MM.1S (cell line): ENCODE data around the gene LCLAT1.

ENCODE experiments used
- DNase-seq: peaks from one replicate; pipeline ENCODE4 v3.0.0-alpha.2; 2015
- H2AFZ ChIP-seq: fragments of 300-600 bp; sonication (generic); 2 replicates; pipeline ENCODE4 v1.6.0; 2016; ENCODE audit warnings: antibody characterized with exemption, low read length
- H3F3A ChIP-seq: fragments of 300-600 bp; sonication (generic); 2 replicates; pipeline ENCODE4 v1.6.1; 2016; ENCODE audit warnings: mild to moderate bottlenecking, antibody characterized with exemption, low read length, moderate library complexity, mixed read lengths; ENCODE audit not compliant: insufficient read depth
- H3K27ac ChIP-seq: fragments of 300-600 bp; sonication (generic); 2 replicates; pipeline ENCODE4 v1.5.1; 2016; ENCODE audit warnings: mild to moderate bottlenecking, low read length
- H3K27me3 ChIP-seq: fragments of 300-600 bp; sonication (generic); replicated peaks from 2 replicates; pipeline ENCODE4 v1.6.0; 2016; ENCODE audit warnings: low read length; ENCODE audit not compliant: insufficient read depth
- H3K36me3 ChIP-seq: fragments of 300-600 bp; sonication (generic); replicated peaks from 2 replicates; pipeline ENCODE4 v1.6.1; 2016; ENCODE audit warnings: mild to moderate bottlenecking, low read length, mixed read lengths; ENCODE audit not compliant: insufficient read depth
- H3K4me1 ChIP-seq: fragments of 300-600 bp; sonication (generic); 2 replicates; pipeline ENCODE4 v1.6.1; 2016; ENCODE audit warnings: low read length, mixed read lengths
- H3K4me2 ChIP-seq: fragments of 300-600 bp; sonication (generic); 2 replicates; pipeline ENCODE4 v1.6.0; 2016; ENCODE audit warnings: low read depth, low read length
- H3K4me3 ChIP-seq: fragments of 300-600 bp; sonication (generic); 2 replicates; pipeline ENCODE4 v1.5.1; 2016; ENCODE audit warnings: low read length, mixed read lengths
- H3K79me2 ChIP-seq: fragments of 300-600 bp; sonication (generic); 2 replicates; pipeline ENCODE4 v1.6.1; 2016; ENCODE audit warnings: mixed run types, low read length, mixed read lengths
- H3K9ac ChIP-seq: fragments of 300-600 bp; sonication (generic); 2 replicates; pipeline ENCODE4 v1.6.1; 2016; ENCODE audit warnings: low read length, mixed read lengths
- H3K9me2 ChIP-seq: fragments of 300-600 bp; sonication (generic); replicated peaks from 2 replicates; pipeline ENCODE4 v1.6.1; 2016; ENCODE audit warnings: mild to moderate bottlenecking, low read length, mixed read lengths; ENCODE audit not compliant: insufficient read depth
- H3K9me3 ChIP-seq: fragments of 300-600 bp; sonication (generic); replicated peaks from 2 replicates; pipeline ENCODE4 v1.6.1; 2016; ENCODE audit warnings: mild to moderate bottlenecking, low read length, mixed read lengths; ENCODE audit not compliant: insufficient read depth
- H4K20me1 ChIP-seq: fragments of 300-600 bp; sonication (generic); 2 replicates; pipeline ENCODE4 v1.6.1; 2016; ENCODE audit warnings: mild to moderate bottlenecking, low read length, moderate library complexity, mixed read lengths; ENCODE audit not compliant: insufficient read depth
- CTCF ChIP-seq: fragments of 300-600 bp; sonication (generic); IDR thresholded peaks from 2 replicates; pipeline ENCODE4 v1.5.1; 2016; ENCODE audit warnings: antibody characterized with exemption, low read length, mixed read lengths
- EZH2 ChIP-seq: fragments of 300-600 bp; sonication (generic); optimal IDR thresholded peaks from 2 replicates; pipeline ENCODE3; 2017; ENCODE audit warnings: low read depth, mild to moderate bottlenecking, antibody characterized with exemption, low read length, mixed read lengths
- EZH2phosphoT487 ChIP-seq: fragments of 300-600 bp; sonication (generic); IDR thresholded peaks from 2 replicates; pipeline ENCODE4 v1.6.1; 2018; ENCODE audit warnings: antibody characterized with exemption, low read length

Gene LCLAT1

GRCh38 chr2:30684996-30685395, 237.9 kb downstream of the LCLAT1 start:
- TF ChIP-seq EZH2phosphoT487, result no peak
- TF ChIP-seq CTCF, result no peak
- TF ChIP-seq EZH2, result no peak
- H3F3A ChIP-seq, result no peaks in the 10 kb centered on the region
- H3K27ac ChIP-seq, result no peak overlapping the region
- H3K4me3 ChIP-seq, result no peak overlapping the region
- H3K9me2 ChIP-seq, result no peaks in the 10 kb centered on the region
- H3K9ac ChIP-seq, result no peak overlapping the region
- DNase-seq, result no peak
- H3K4me2 ChIP-seq, result no peak overlapping the region
- no peak overlapping the region for H2AFZ ChIP-seq
- H4K20me1 ChIP-seq, result no peaks in the 10 kb centered on the region
- no peaks in the 10 kb centered on the region for H3K27me3 ChIP-seq
- H3K4me1 ChIP-seq, result no peaks in the 10 kb centered on the region
- no peaks in the 10 kb centered on the region for H3K36me3 ChIP-seq
- no peaks in the 10 kb centered on the region for H3K79me2 ChIP-seq
- H3K9me3 ChIP-seq, result no peaks in the 10 kb centered on the region

GRCh38 chr2:30686000-30686399, 239.0 kb downstream of the LCLAT1 start:
- Histone ChIP-seq H3K27ac (no peak overlapping the region), H3K4me2 (no peak overlapping the region), H3K27me3 (no peaks in the 10 kb centered on the region), H3K9ac (no peak overlapping the region), H4K20me1 (no peaks in the 10 kb centered on the region), H3K4me3 (no peak overlapping the region), H3K79me2 (no peaks in the 10 kb centered on the region), H3F3A (no peaks in the 10 kb centered on the region), H3K36me3 (no peaks in the 10 kb centered on the region), H2AFZ (no peak overlapping the region), H3K9me2 (no peaks in the 10 kb centered on the region), H3K4me1 (no peaks in the 10 kb centered on the region), H3K9me3 (no peaks in the 10 kb centered on the region)
- peak; percentile 14; the same call in 1 of the 2 replicates for TF ChIP-seq CTCF
- no peak for TF ChIP-seq EZH2phosphoT487
- DNase-seq, result no peak

- Histone ChIP-seq H3K9ac (no peak overlapping the region), H3K27me3 (no peaks in the 10 kb centered on the region), H4K20me1 (no peaks in the 10 kb centered on the region), H3K4me1 (no peaks in the 10 kb centered on the region), H3K79me2 (no peaks in the 10 kb centered on the region), H3F3A (no peaks in the 10 kb centered on the region), H3K4me3 (no peak overlapping the region), H3K9me3 (no peaks in the 10 kb centered on the region), H3K27ac (no peak overlapping the region), H3K9me2 (no peaks in the 10 kb centered on the region), H2AFZ (no peak overlapping the region), H3K36me3 (no peaks in the 10 kb centered on the region), H3K4me2 (no peak overlapping the region)
- TF ChIP-seq EZH2 (no peak), CTCF (no peak)
- no peak for DNase-seq
These were observed 239.6 kb downstream of the LCLAT1 start for GRCh38 chr2:30686669-30687068.

- no peaks in the 10 kb centered on the region for H3K36me3 ChIP-seq
- no peak overlapping the region for H2AFZ ChIP-seq
- TF ChIP-seq EZH2 (no peak), CTCF (no peak), EZH2phosphoT487 (no peak)
- H3F3A ChIP-seq, result no peaks in the 10 kb centered on the region
- H3K9me3 ChIP-seq, result no peaks in the 10 kb centered on the region
- no peaks in the 10 kb centered on the region for H3K79me2 ChIP-seq
- H3K27ac ChIP-seq, result no peak overlapping the region
- no peaks in the 10 kb centered on the region for H3K9me2 ChIP-seq
- H3K27me3 ChIP-seq, result no peaks in the 10 kb centered on the region
- H3K4me2 ChIP-seq, result no peak overlapping the region
- H3K4me1 ChIP-seq, result no peaks in the 10 kb centered on the region
- no peak for DNase-seq
- H4K20me1 ChIP-seq, result no peaks in the 10 kb centered on the region
- H3K4me3 ChIP-seq, result no peak overlapping the region
- H3K9ac ChIP-seq, result no peak overlapping the region
These were observed 241.9 kb downstream of the LCLAT1 start for GRCh38 chr2:30688956-30689401.
